Right lung (tissue), 5 donors: ENCODE measurements around the gene SGSH. TPM values are rescaled to one million over a fixed set of nuclear protein-coding genes. Genes with fewer than 3 reads are reported as not detected.
"Not testable (repeated sequence)": the region's sequence is repeated elsewhere in the genome, so short reads cannot be mapped to it uniquely, and the experiment has no call there.

Source experiments
- DNase-seq, 2 donors: peaks; one replicate each; pipeline ENCODE4 v3.0.0-alpha.2; 2013
- polyA plus RNA-seq, 5 donors: library from polyadenylated mRNA; unstranded; fragments of 120-200 nt; gene quantifications; one replicate each; pipeline versions ENCODE4 v1.2.1 to v1.2.3, GENCODE V29; 2013; ENCODE audit warnings: inconsistent platforms in 1 of 5, low replicate concordance in 1 of 5; ENCODE audit not compliant: insufficient read length in 5 of 5, insufficient read depth in 1 of 5

The SGSH gene
- polyA plus RNA-seq, 5 donors = 34.8 to 43.7 (median 41.2) TPM

GRCh38 chr17:80212511-80212910, 7.6 kb downstream of the SGSH start:
- DNase-seq = no peak

GRCh38 chr17:80212109-80212508, 8.0 kb downstream of the SGSH start:
- DNase-seq = no peak

- DNase-seq = no peak
Observed at GRCh38 chr17:80210348-80211108, 9.6 kb downstream of the SGSH start.

- DNase-seq = no peak
Observed at GRCh38 chr17:80209765-80210164, 10.4 kb downstream of the SGSH start.

GRCh38 chr17:80208050-80208449, 12.1 kb downstream of the SGSH start:
- DNase-seq = no peak

- DNase-seq = no peak
Observed at GRCh38 chr17:80205811-80206210, 14.3 kb downstream of the SGSH start.

GRCh38 chr17:80204626-80205468, 15.3 kb downstream of the SGSH start:
- DNase-seq = no peak

- no peak for DNase-seq
Observed at GRCh38 chr17:80203471-80203963, 16.6 kb downstream of the SGSH start.

GRCh38 chr17:80202197-80202596, 17.9 kb downstream of the SGSH start:
- DNase-seq = no peak

- no peak for DNase-seq
Observed at GRCh38 chr17:80201446-80201845, 18.7 kb downstream of the SGSH start.

GRCh38 chr17:80199295-80199694, 20.8 kb downstream of the SGSH start:
- DNase-seq = not testable (repeated sequence)

GRCh38 chr17:80198144-80198661, 21.9 kb downstream of the SGSH start:
- no peak for DNase-seq

- DNase-seq = no peak
Observed at GRCh38 chr17:80196652-80197051, 23.5 kb downstream of the SGSH start.

- no peak for DNase-seq
Observed at GRCh38 chr17:80195671-80196529, 24.2 kb downstream of the SGSH start.

- DNase-seq = no peak
Observed at GRCh38 chr17:80195141-80195540, 25.0 kb downstream of the SGSH start.

GRCh38 chr17:80191865-80192661, 28.1 kb downstream of the SGSH start:
- no peak for DNase-seq

GRCh38 chr17:80191192-80191591, 28.9 kb downstream of the SGSH start:
- DNase-seq = no peak

- no peak for DNase-seq
Observed at GRCh38 chr17:80190716-80191115, 29.4 kb downstream of the SGSH start.

GRCh38 chr17:80189611-80190010, 30.5 kb downstream of the SGSH start:
- DNase-seq = no peak

- no peak for DNase-seq
Observed at GRCh38 chr17:80187515-80187941, 32.6 kb downstream of the SGSH start.

GRCh38 chr17:80187090-80187489, 33.0 kb downstream of the SGSH start:
- no peak for DNase-seq
